Mesendoderm (in vitro differentiated cells): ENCODE results near the gene ANKRD44.
A peak's percentile ranks its signal among the peaks of the same experiment; 100 is the strongest.

Experiments used
- DNase-seq: peaks from one replicate; pipeline ENCODE4 v3.0.0; 2013
- H2AK5ac ChIP-seq: 2 replicates; pipeline ENCODE4 v1.6.1; 2013; ENCODE audit warnings: low read length, inconsistent platforms
- H2BK120ac ChIP-seq: 2 replicates; pipeline ENCODE4 v1.6.1; 2013; ENCODE audit warnings: low read depth, mild to moderate bottlenecking, low read length, moderate library complexity, mixed read lengths
- H2BK15ac ChIP-seq: replicated peaks from 2 replicates; pipeline ENCODE4 v1.6.1; 2013; ENCODE audit warnings: low read depth, mild to moderate bottlenecking, moderate library complexity
- H2BK5ac ChIP-seq: 2 replicates; pipeline ENCODE4 v1.6.1; 2013; ENCODE audit warnings: low read length, inconsistent platforms
- H3K18ac ChIP-seq: 2 replicates; pipeline ENCODE4 v1.6.1; 2013; ENCODE audit warnings: mild to moderate bottlenecking, low read length, mixed read lengths
- H3K23ac ChIP-seq: one replicate; pipeline ENCODE4 v1.6.1; 2013; ENCODE audit warnings: low read length
- H3K27ac ChIP-seq: 2 replicates; pipeline ENCODE4 v1.5.1; 2013; ENCODE audit warnings: low read depth, mild to moderate bottlenecking, inconsistent platforms, low read length, moderate library complexity
- H3K27me3 ChIP-seq: 2 replicates; pipeline ENCODE4 v1.6.1; 2013; ENCODE audit warnings: low read length, control low read depth, mild to moderate bottlenecking, inconsistent platforms; ENCODE audit not compliant: insufficient read depth, poor library complexity
- H3K36me3 ChIP-seq: 2 replicates; pipeline ENCODE4 v1.6.1; 2013; ENCODE audit warnings: low read length, inconsistent platforms; ENCODE audit not compliant: control insufficient read depth, insufficient read depth
- H3K4ac ChIP-seq: one replicate; pipeline ENCODE4 v1.6.1; 2013; ENCODE audit warnings: low read depth, mild to moderate bottlenecking, low read length, moderate library complexity
- H3K4me1 ChIP-seq: 2 replicates; pipeline ENCODE4 v1.6.1; 2013; ENCODE audit warnings: low read depth, low read length, inconsistent platforms; ENCODE audit not compliant: control insufficient read depth
- H3K4me2 ChIP-seq: 2 replicates; pipeline ENCODE4 v1.6.1; 2013; ENCODE audit warnings: low read length
- H3K4me3 ChIP-seq: 2 replicates; pipeline ENCODE4 v1.5.1; 2013; ENCODE audit warnings: mild to moderate bottlenecking, low read length
- H3K56ac ChIP-seq: one replicate; pipeline ENCODE4 v1.6.1; 2013; ENCODE audit warnings: low read length
- H3K79me1 ChIP-seq: 2 replicates; pipeline ENCODE4 v1.6.1; 2013; ENCODE audit warnings: low read length, inconsistent platforms
- H3K79me2 ChIP-seq: 2 replicates; pipeline ENCODE4 v1.6.1; 2013; ENCODE audit warnings: mild to moderate bottlenecking, low read length; ENCODE audit not compliant: control insufficient read depth, insufficient read depth
- H3K9ac ChIP-seq: 2 replicates; pipeline ENCODE4 v1.6.1; 2013; ENCODE audit warnings: low read length, inconsistent platforms
- H4K5ac ChIP-seq: one replicate; pipeline ENCODE4 v1.6.1; 2013; ENCODE audit warnings: low read length
- H4K8ac ChIP-seq: one replicate; pipeline ENCODE4 v1.6.1; 2013; ENCODE audit warnings: low read depth, mild to moderate bottlenecking, control low read depth, low read length, moderate library complexity
- WGBS: extraction: QIAGEN DNeasy Blood & Tissue Kit; methylation state at CpG from one replicate; pipeline ENCODE4 v1.1.7; 2013; ENCODE audit warnings: low lambda C conversion rate, missing lambda C conversion rate; ENCODE audit not compliant: insufficient coverage; ENCODE audit errors: extremely low coverage; 5-methylcytosine and 5-hydroxymethylcytosine counted together

The ANKRD44 gene

GRCh38 chr2:196983934-196984333 lies 326.6 kb downstream of the ANKRD44 start:
- Histone ChIP-seq H3K9ac (no peak overlapping the region), H3K27ac (no peak overlapping the region), H3K79me1 (no peaks in the 10 kb centered on the region), H2AK5ac (no peak overlapping the region), H3K4me2 (no peak overlapping the region), H2BK5ac (no peak overlapping the region), H3K4me3 (no peak overlapping the region), H3K36me3 (no peaks in the 10 kb centered on the region), H3K18ac (no peak overlapping the region), H3K4me1 (no peaks in the 10 kb centered on the region), H4K8ac (no peak overlapping the region), H3K27me3 (no peaks in the 10 kb centered on the region), H3K4ac (no peak overlapping the region), H2BK15ac (no peak overlapping the region), H2BK120ac (no peak overlapping the region), H3K23ac (no peak overlapping the region), H4K5ac (no peak overlapping the region), H3K56ac (no peak overlapping the region), H3K79me2 (no peaks in the 10 kb centered on the region)
- no CpG with 5 or more reads among the region's 3 CpGs for WGBS
- DNase-seq: no peak

- no peak overlapping the region for H4K8ac ChIP-seq
- H3K4me2 ChIP-seq: no peak overlapping the region
- H3K18ac ChIP-seq: no peak overlapping the region
- H3K79me2 ChIP-seq: no peaks in the 10 kb centered on the region
- H2BK15ac ChIP-seq: no peak overlapping the region
- no peak overlapping the region for H2BK5ac ChIP-seq
- no peaks in the 10 kb centered on the region for H3K27me3 ChIP-seq
- H3K23ac ChIP-seq: no peak overlapping the region
- H4K5ac ChIP-seq: no peak overlapping the region
- no peak overlapping the region for H3K9ac ChIP-seq
- no peaks in the 10 kb centered on the region for H3K79me1 ChIP-seq
- no peak overlapping the region for H2BK120ac ChIP-seq
- no peak overlapping the region for H3K4ac ChIP-seq
- no peak for DNase-seq
- no peak overlapping the region for H2AK5ac ChIP-seq
- no CpG with 5 or more reads among the region's 3 CpGs for WGBS
- H3K36me3 ChIP-seq: no peaks in the 10 kb centered on the region
- no peaks in the 10 kb centered on the region for H3K4me1 ChIP-seq
- no peak overlapping the region for H3K56ac ChIP-seq
- no peak overlapping the region for H3K4me3 ChIP-seq
- H3K27ac ChIP-seq: no peak overlapping the region
Measured at GRCh38 chr2:196980473-196980872, 330.1 kb downstream of the ANKRD44 start.

GRCh38 chr2:196980001-196980400 lies 330.6 kb downstream of the ANKRD44 start:
- Histone ChIP-seq H3K27me3 (no peaks in the 10 kb centered on the region), H3K4me1 (no peaks in the 10 kb centered on the region), H3K23ac (no peak overlapping the region), H2AK5ac (no peak overlapping the region), H3K36me3 (no peaks in the 10 kb centered on the region), H3K56ac (no peak overlapping the region), H3K27ac (no peak overlapping the region), H2BK120ac (no peak overlapping the region), H3K18ac (no peak overlapping the region), H3K4ac (no peak overlapping the region), H2BK15ac (no peak overlapping the region), H4K8ac (no peak overlapping the region), H3K79me1 (no peaks in the 10 kb centered on the region), H3K4me2 (no peak overlapping the region), H3K9ac (no peak overlapping the region), H3K79me2 (no peaks in the 10 kb centered on the region), H4K5ac (no peak overlapping the region), H3K4me3 (no peak overlapping the region), H2BK5ac (no peak overlapping the region)
- DNase-seq: no peak
- WGBS: no CpG with 5 or more reads among the region's 1 CpG

GRCh38 chr2:196977507-196977906 lies 333.1 kb downstream of the ANKRD44 start:
- no peaks in the 10 kb centered on the region for H3K79me2 ChIP-seq
- H3K27me3 ChIP-seq: no peaks in the 10 kb centered on the region
- H3K9ac ChIP-seq: no peak overlapping the region
- H3K56ac ChIP-seq: no peak overlapping the region
- H3K4me1 ChIP-seq: no peaks in the 10 kb centered on the region
- H3K4me3 ChIP-seq: no peak overlapping the region
- H3K79me1 ChIP-seq: no peaks in the 10 kb centered on the region
- no peak overlapping the region for H4K5ac ChIP-seq
- H3K27ac ChIP-seq: no peak overlapping the region
- H2BK15ac ChIP-seq: no peak overlapping the region
- H3K23ac ChIP-seq: no peak overlapping the region
- no peak overlapping the region for H2AK5ac ChIP-seq
- DNase-seq: no peak
- no peak overlapping the region for H2BK120ac ChIP-seq
- no peak overlapping the region for H3K4ac ChIP-seq
- no peak overlapping the region for H3K18ac ChIP-seq
- H3K36me3 ChIP-seq: no peaks in the 10 kb centered on the region
- no CpG with 5 or more reads among the region's 2 CpGs for WGBS
- no peak overlapping the region for H3K4me2 ChIP-seq
- H4K8ac ChIP-seq: no peak overlapping the region
- no peak overlapping the region for H2BK5ac ChIP-seq

GRCh38 chr2:196974970-196975369 lies 335.6 kb downstream of the ANKRD44 start:
- Histone ChIP-seq H3K4me2 (no peak overlapping the region), H2BK5ac (no peak overlapping the region), H4K5ac (no peak overlapping the region), H2BK120ac (no peak overlapping the region), H4K8ac (no peak overlapping the region), H3K36me3 (no peaks in the 10 kb centered on the region), H2AK5ac (no peak overlapping the region), H3K79me2 (no peaks in the 10 kb centered on the region), H3K27me3 (no peaks in the 10 kb centered on the region), H3K23ac (no peak overlapping the region), H3K9ac (no peak overlapping the region), H3K18ac (no peak overlapping the region), H3K4me3 (no peak overlapping the region), H3K56ac (no peak overlapping the region), H3K4me1 (peaks cover 4% of the 10 kb centered on the region), H3K4ac (no peak overlapping the region), H3K27ac (no peak overlapping the region), H2BK15ac (no peak overlapping the region), H3K79me1 (no peaks in the 10 kb centered on the region)
- DNase-seq: no peak
- WGBS: no CpG with 5 or more reads among the region's 1 CpG

- H3K18ac ChIP-seq: no peak overlapping the region
- H3K4ac ChIP-seq: no peak overlapping the region
- DNase-seq: peak; percentile 62
- no peak overlapping the region for H3K4me3 ChIP-seq
- no peak overlapping the region for H3K4me2 ChIP-seq
- no peaks in the 10 kb centered on the region for H3K79me1 ChIP-seq
- H3K9ac ChIP-seq: no peak overlapping the region
- H3K56ac ChIP-seq: peak overlapping the region; percentile 50
- no peak overlapping the region for H4K8ac ChIP-seq
- H4K5ac ChIP-seq: no peak overlapping the region
- H2BK5ac ChIP-seq: peak overlapping the region; percentile 35
- H3K4me1 ChIP-seq: peaks cover 5% of the 10 kb centered on the region
- no peak overlapping the region for H2AK5ac ChIP-seq
- WGBS: no CpG with 5 or more reads among the region's 3 CpGs
- no peaks in the 10 kb centered on the region for H3K27me3 ChIP-seq
- H3K23ac ChIP-seq: no peak overlapping the region
- H3K36me3 ChIP-seq: no peaks in the 10 kb centered on the region
- H3K79me2 ChIP-seq: no peaks in the 10 kb centered on the region
- no peak overlapping the region for H3K27ac ChIP-seq
- H2BK15ac ChIP-seq: no peak overlapping the region
- H2BK120ac ChIP-seq: no peak overlapping the region
Measured at GRCh38 chr2:196971574-196972279, 338.9 kb downstream of the ANKRD44 start.
